Gastroesophageal sphincter (tissue), 3 donors: ENCODE results near the gene ALOX12.

Experiments
- CTCF ChIP-seq, 4 experiments: fragments of 200-600 bp in 2 of 4; fragments of 450-650 bp in 2 of 4; sonication (generic) in 1 of 4; IDR thresholded peaks; one replicate each; pipeline ENCODE4 v1.5.1; 2017 to 2019; ENCODE audit warnings: antibody characterized with exemption in 4 of 4, mild to moderate bottlenecking in 2 of 4, moderate library complexity in 2 of 4
- EP300 ChIP-seq: sonication (generic); formaldehyde crosslinking; IDR thresholded peaks from one replicate; pipeline ENCODE4 v1.6.1; 2017; ENCODE audit warnings: antibody characterized with exemption, mild to moderate bottlenecking
- POLR2A ChIP-seq, 2 donors: fragments of 450-650 bp; IDR thresholded peaks; one replicate each; pipeline ENCODE4 v1.6.1; 2017; ENCODE audit warnings: antibody characterized with exemption in 2 of 2, mild to moderate bottlenecking in 2 of 2, moderate library complexity in 1 of 2

- TF ChIP-seq EP300 (no peak), CTCF (IDR thresholded peaks at IDR 0.05) (no peak), POLR2A (IDR thresholded peaks at IDR 0.05) (no peak)
Observed at GRCh38 chr17:7005716-7006115, 9.9 kb downstream of the ALOX12 start.
